Measurements from ENCODE around the gene NYNRIN.

- TF ChIP-seq EZH2 (IDR thresholded peaks at IDR 0.05; ENCODE audit: low read depth, unreplicated experiment) (no peak), CTCF (conservative IDR thresholded peaks at IDR 0.05; ENCODE audit: low read depth in 2 of 2) (no peak), REST (IDR thresholded peaks at IDR 0.05; ENCODE audit: unreplicated experiment) (no peak), POLR2AphosphoS5 (IDR thresholded peaks at IDR 0.05; ENCODE audit: low read depth) (no peak), EZH2phosphoT487 (IDR thresholded peaks at IDR 0.05; ENCODE audit: unreplicated experiment) (no peak), NANOG (IDR thresholded peaks at IDR 0.05; ENCODE audit: borderline replicate concordance) (no peak), JUNB (IDR thresholded peaks at IDR 0.05; ENCODE audit: unreplicated experiment) (no peak), STAT1 (IDR thresholded peaks at IDR 0.05; ENCODE audit: unreplicated experiment) (no peak), ETS1 (IDR thresholded peaks at IDR 0.05) (no peak), ZNF462 (CRISPR knock-in tag; IDR thresholded peaks at IDR 0.05) (no peak), ZNF331 (CRISPR knock-in tag; IDR thresholded peaks at IDR 0.05; ENCODE audit: low read depth) (no peak), CREB1 (CRISPR knock-in tag; IDR thresholded peaks at IDR 0.05; ENCODE audit: low read depth) (no peak)
These were observed 43.1 kb downstream of the NYNRIN start for GRCh38 chr14:24441904-24442239.

Measured in GM23338 (cell line).